ENCODE measurements around the gene THOP1.

DNA sequence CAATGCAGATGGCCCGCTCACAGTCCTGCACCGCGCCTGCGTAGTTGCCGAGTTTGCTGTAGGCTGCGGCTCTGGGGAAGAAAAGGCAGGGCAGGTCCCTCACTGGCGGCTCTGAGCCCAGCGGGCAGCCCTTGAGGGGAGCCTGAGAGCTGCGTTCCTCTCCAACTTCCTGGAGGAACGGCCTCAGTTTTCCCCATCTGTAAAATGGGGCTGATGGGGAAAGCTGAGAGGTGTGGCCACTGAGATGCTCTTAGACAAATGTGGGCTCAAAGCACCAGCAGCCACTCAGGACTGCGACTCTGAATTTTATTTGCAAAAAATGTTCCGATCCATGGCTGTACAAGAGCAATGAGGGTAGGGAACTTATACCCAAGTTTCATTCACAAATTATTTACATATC lies 21.6 kb upstream of the THOP1 start:
- TF ChIP-seq, protein P1, sequence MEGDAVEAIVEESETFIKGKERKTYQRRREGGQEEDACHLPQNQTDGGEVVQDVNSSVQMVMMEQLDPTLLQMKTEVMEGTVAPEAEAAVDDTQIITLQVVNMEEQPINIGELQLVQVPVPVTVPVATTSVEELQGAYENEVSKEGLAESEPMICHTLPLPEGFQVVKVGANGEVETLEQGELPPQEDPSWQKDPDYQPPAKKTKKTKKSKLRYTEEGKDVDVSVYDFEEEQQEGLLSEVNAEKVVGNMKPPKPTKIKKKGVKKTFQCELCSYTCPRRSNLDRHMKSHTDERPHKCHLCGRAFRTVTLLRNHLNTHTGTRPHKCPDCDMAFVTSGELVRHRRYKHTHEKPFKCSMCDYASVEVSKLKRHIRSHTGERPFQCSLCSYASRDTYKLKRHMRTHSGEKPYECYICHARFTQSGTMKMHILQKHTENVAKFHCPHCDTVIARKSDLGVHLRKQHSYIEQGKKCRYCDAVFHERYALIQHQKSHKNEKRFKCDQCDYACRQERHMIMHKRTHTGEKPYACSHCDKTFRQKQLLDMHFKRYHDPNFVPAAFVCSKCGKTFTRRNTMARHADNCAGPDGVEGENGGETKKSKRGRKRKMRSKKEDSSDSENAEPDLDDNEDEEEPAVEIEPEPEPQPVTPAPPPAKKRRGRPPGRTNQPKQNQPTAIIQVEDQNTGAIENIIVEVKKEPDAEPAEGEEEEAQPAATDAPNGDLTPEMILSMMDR (IDR thresholded peaks at IDR 0.05), result no peak
- TF ChIP-seq POLR2A (IDR thresholded peaks at IDR 0.05), result no peak
